Raji (cell line): ENCODE data around the gene ZCCHC14.

ENCODE experiments used
- POLR2A ChIP-seq: IDR thresholded peaks from 2 replicates; pipeline ENCODE4 v1.6.1; 2011; ENCODE audit warnings: low read depth, low read length, control low read depth; ENCODE audit not compliant: insufficient read depth

ZCCHC14 gene

GRCh38 chr16:87391324-87391949 is 101.4 kb downstream of the ZCCHC14 start:
- no peak for TF ChIP-seq POLR2A

DNA sequence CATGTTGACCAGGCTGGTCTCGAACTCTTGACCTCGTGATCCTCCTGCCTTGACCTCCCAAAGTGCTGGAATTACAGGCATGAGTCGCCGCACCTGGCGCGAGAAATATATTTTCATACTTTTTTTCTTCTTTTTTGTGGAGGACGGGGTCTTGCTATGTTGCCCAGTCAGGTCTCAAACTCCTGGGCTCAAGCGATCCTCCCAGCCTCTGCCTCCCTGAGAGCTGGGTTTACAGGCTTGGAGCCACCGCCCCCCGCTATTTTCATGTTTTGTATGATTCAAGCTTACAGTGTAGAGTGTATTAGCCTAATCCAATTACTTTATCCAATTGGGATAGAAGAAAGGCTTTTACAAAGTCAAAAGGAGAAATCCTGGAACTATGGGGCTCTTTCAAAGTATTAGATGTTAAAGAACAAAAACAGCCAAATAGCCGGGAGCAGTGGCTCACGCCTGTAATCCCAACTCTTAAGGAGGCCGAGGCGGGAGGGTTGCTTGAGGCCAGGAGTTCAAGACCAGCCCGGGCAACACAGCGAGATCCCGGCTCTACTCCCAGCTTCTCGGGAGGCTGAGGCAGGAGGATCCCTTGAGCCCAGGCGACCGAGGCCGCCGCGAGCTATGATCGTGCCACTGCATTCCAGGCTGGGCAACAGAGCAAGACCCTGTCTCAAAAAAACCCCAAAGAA is 102.0 kb downstream of the ZCCHC14 start:
- no peak for TF ChIP-seq POLR2A

DNA sequence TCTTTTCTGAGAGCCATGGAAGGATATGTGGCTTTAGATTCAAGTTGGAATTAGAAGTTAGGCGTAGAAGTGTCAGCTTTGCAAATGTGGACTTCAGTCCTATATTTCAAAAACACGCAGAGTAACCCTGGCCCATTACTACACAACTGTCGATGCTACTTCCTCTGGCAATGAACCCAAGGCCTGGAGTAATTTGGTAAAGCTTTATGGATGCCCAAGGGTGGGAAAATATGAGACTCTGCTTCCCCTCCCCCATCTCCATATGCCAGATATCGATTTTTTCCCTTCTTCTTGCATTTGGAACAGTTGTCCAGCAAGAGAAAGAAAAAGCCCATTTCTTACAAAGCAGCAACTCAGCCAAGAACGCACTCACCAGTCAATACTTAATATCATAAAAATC is 103.6 kb downstream of the ZCCHC14 start:
- no peak for TF ChIP-seq POLR2A

DNA sequence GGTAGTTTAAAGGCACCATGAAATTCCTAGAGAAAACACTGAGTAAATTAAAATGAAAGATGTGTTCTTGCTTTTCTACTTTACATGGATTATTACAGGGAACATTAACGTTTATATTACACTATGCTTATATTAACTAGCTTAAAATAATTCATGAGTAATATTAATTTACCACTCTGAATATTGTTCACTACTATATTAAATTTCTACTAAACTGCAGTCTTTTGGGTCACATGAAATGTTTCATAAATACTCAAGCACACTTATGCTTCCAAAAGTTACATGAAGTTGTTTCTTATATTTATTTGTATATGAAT is 104.0 kb downstream of the ZCCHC14 start:
- TF ChIP-seq POLR2A = no peak

- peak; percentile 69 for TF ChIP-seq POLR2A
Measured at GRCh38 chr16:87387942-87388817, 104.6 kb downstream of the ZCCHC14 start.

DNA sequence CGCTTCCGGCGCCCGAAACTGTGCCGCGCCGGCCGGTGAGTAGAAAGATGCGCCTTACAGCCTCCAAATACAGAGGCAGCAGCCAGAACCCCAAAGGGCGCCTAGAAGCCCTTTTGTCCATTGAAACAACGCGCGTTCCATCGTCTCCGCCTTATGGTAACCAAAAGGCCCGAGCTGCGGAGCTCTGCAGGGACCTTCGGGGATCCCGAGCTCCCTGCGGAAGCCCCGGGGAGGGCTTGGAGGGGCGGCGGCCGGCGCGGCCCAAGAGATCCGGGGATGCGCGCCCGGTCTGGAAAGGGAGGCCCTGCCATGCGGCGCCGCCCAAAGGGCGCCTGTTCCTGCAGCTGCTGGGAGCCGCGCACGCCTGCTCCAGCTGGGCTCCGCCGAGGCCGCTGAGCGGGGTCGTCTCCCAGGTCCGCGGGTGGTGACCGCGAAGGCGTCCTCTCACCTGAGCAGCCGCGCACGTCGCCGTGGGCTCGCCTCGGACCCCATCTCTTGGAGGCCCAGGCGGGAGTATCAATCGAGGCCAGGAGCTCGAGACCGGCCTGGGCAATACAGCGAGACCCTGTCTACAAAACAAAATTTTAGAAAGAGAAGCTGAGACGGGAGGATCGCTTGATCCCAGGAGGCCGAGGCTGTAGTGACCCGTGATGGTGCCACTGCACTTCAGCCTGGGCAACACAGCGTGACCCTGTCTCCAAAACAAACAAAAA is 108.5 kb downstream of the ZCCHC14 start:
- no peak; the same call in 1 of the 2 replicates for TF ChIP-seq POLR2A

- peak; percentile 86 for TF ChIP-seq POLR2A
Measured at GRCh38 chr16:87383505-87384161, 109.2 kb downstream of the ZCCHC14 start, which contains the start of gene FBXO31. TSS of gene FBXO31 (minus strand) at chr16:87383776. CDS start at chr16:87383744, 32 bp downstream.

DNA sequence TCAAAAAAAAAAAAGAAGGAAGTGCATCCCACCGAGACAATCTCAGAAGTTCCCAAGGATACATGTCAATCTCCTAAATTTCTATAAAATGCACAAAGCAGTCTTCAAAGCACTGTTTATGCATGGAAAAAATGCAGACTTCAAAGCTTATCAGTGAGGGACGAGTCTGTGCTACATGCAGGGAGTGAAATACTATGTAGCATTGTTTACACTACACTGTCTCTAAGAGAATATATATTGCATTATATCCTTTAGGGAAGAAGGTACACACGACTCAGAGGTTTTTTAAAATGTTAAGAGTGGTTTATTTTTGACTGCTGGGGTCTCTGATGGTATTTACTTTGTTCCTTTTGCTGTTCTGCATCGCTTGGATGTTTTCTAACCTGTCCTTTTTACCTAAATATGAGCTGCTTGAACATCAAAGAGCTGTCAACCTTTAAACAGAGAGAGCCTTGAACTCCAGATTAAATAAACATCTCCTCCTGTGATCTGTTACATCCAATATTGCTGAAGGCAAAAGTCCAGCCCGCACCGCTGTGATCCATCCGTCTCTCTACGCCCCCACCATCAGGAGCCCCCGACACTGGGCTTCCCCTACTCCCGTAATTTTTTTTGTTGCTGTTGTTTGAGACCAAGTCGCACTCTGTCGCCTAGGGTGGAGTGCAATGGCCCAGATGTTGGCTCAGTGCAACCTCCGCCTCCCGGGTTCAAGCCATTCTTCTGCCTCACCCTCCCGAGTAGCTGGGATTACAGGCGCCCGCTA is 110.6 kb downstream of the ZCCHC14 start:
- no peak for TF ChIP-seq POLR2A

GRCh38 chr16:87380881-87381280 is 111.9 kb downstream of the ZCCHC14 start:
- TF ChIP-seq POLR2A = no peak

- TF ChIP-seq POLR2A = no peak
Measured at GRCh38 chr16:87380403-87380802, 112.4 kb downstream of the ZCCHC14 start.

DNA sequence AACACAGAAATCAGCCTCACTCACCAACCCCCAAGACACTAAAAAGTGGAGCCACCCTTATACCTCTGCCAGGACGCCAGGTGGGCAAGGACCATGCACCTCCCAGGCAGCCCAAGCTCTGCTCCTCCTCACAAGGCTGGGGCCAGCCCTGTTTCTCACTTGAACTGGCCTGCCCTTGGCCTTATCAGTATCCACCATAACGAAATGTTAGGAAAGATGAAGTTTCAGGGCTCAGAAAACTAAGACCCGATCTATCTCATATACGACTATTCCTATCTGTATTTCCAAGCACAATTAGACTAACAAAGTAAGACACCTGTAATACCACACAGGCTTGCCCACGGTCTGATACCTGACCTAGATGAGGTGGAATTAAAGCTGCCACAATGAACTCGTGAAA is 116.2 kb downstream of the ZCCHC14 start:
- no peak for TF ChIP-seq POLR2A

DNA sequence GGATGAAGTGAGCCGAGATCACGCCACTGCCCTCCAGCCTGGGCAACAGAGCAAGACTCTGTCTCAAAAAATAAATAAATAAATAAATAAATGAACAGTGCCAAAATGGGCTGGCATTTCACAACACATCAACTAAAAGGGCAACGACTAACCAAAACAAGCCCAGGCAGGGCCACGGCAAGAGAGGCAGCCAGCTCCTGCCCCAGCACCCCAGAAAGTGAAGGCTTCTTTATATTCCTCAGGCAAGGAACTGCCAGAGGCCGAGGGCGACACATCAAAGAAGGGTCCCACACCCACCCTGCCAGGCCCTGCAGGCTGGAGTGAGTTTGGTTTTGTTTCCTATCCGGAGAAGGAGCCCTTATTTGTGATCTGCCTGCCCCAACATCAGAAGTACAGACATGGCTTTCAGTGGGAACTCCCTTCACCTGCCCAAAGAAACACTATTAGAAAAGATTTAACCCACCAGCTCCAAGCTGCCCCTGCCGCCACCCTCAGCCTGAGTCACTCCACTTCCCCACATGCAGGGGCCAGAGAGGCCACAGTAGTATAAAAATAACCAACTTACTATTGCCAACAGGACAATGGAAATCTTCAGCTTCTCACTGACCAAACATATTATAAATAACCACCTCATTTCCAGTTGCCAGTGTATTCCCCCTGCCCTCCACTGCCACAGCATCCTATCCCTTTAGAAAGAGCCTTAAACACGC is 117.2 kb downstream of the ZCCHC14 start:
- no peak for TF ChIP-seq POLR2A

DNA sequence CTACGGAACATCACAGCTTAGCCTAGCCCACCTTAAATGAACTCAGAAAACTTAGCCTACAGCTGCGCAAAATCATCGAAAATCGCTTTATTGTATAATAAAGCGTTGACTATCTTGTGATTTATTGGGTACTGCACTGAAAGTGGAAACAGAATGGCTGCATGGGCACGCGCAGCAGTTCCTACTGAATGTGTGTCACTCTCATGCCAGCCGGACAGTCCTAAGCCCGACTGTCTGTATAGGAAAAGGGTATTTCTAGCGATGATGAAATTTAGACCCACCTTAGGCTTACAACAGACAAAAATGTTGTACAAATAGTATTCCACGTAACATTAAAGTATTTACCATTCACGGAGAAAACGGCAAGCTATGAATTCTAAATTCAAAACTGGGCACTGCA is 118.5 kb downstream of the ZCCHC14 start:
- TF ChIP-seq POLR2A = no peak

DNA sequence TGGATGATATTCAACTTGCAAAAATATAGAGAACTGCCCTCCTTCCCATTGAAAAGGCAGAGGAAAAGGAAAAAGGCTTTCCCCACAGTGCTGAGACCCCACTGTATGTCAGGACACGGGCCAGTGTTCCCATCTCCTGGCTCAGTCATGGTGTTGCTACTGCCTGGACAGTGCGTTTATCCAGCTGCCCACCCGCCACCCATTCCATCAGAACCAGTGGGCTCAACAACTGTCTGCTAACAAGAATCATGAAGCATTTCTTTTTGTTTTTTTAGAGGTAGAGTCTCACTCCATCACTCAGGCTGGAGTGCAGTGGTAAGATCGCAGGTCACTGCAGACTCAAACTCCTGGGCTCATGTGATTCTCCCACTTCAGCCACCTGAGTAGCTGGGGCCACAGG is 120.5 kb downstream of the ZCCHC14 start:
- no peak for TF ChIP-seq POLR2A
